ENCODE results near the gene SMNDC1. TPM values are rescaled to one million over a fixed set of nuclear protein-coding genes. Genes with fewer than 3 reads are reported as not detected.

Gene SMNDC1
- total and polyA plus RNA-seq, 4 donors, result 4.9 to 6.8 (median 6.0) TPM

DNA sequence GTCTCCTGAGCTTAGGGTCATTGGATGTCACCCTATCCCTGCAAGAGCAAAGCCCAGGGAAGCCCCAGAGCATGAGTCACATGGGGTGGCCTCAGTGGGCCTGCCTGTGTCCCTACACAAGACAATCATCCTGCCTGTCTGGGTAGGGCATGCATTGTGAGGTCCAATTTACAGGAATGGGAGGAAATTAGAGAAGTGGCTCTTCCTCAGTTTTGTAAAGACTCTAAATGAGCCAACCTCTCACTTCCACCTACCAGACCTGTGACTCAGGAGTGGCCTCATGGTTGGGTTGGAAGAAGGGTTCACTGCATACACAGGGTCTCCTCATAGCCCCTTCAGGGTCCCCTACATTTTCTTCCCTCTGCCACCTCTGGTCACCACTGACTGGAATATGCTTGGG is 43.6 kb upstream of the SMNDC1 start:
- DNase-seq (ENCODE audit: low spot score), result no peak
- H3K4me1 ChIP-seq (ENCODE audit: control insufficient read depth in 4 of 4, insufficient read depth in 4 of 4, low read length in 3 of 4), result no peaks in the 10 kb centered on the region
- TF ChIP-seq RAD21 (IDR thresholded peaks at IDR 0.05) (no peak), HNF4A (conservative IDR thresholded peaks at IDR 0.05) (no peak), TAF1 (conservative IDR thresholded peaks at IDR 0.05) (no peak), GABPA (IDR thresholded peaks at IDR 0.05 in 1 of 2, conservative IDR thresholded peaks at IDR 0.05 in 1 of 2) (no peak), FOXA2 (IDR thresholded peaks at IDR 0.05) (no peak), YY1 (IDR thresholded peaks at IDR 0.05) (no peak), HNF4G (IDR thresholded peaks at IDR 0.05) (no peak)
- TF ChIP-seq, protein P1, sequence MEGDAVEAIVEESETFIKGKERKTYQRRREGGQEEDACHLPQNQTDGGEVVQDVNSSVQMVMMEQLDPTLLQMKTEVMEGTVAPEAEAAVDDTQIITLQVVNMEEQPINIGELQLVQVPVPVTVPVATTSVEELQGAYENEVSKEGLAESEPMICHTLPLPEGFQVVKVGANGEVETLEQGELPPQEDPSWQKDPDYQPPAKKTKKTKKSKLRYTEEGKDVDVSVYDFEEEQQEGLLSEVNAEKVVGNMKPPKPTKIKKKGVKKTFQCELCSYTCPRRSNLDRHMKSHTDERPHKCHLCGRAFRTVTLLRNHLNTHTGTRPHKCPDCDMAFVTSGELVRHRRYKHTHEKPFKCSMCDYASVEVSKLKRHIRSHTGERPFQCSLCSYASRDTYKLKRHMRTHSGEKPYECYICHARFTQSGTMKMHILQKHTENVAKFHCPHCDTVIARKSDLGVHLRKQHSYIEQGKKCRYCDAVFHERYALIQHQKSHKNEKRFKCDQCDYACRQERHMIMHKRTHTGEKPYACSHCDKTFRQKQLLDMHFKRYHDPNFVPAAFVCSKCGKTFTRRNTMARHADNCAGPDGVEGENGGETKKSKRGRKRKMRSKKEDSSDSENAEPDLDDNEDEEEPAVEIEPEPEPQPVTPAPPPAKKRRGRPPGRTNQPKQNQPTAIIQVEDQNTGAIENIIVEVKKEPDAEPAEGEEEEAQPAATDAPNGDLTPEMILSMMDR (IDR thresholded peaks at IDR 0.05; ENCODE audit: low read depth, low read length, missing input control), result no peak
- TF ChIP-seq, protein P2, sequence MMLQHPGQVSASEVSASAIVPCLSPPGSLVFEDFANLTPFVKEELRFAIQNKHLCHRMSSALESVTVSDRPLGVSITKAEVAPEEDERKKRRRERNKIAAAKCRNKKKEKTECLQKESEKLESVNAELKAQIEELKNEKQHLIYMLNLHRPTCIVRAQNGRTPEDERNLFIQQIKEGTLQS (IDR thresholded peaks at IDR 0.05), result no peak
- TF ChIP-seq, protein P3, sequence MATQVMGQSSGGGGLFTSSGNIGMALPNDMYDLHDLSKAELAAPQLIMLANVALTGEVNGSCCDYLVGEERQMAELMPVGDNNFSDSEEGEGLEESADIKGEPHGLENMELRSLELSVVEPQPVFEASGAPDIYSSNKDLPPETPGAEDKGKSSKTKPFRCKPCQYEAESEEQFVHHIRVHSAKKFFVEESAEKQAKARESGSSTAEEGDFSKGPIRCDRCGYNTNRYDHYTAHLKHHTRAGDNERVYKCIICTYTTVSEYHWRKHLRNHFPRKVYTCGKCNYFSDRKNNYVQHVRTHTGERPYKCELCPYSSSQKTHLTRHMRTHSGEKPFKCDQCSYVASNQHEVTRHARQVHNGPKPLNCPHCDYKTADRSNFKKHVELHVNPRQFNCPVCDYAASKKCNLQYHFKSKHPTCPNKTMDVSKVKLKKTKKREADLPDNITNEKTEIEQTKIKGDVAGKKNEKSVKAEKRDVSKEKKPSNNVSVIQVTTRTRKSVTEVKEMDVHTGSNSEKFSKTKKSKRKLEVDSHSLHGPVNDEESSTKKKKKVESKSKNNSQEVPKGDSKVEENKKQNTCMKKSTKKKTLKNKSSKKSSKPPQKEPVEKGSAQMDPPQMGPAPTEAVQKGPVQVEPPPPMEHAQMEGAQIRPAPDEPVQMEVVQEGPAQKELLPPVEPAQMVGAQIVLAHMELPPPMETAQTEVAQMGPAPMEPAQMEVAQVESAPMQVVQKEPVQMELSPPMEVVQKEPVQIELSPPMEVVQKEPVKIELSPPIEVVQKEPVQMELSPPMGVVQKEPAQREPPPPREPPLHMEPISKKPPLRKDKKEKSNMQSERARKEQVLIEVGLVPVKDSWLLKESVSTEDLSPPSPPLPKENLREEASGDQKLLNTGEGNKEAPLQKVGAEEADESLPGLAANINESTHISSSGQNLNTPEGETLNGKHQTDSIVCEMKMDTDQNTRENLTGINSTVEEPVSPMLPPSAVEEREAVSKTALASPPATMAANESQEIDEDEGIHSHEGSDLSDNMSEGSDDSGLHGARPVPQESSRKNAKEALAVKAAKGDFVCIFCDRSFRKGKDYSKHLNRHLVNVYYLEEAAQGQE (IDR thresholded peaks at IDR 0.05), result no peak
- TF ChIP-seq, protein P4, sequence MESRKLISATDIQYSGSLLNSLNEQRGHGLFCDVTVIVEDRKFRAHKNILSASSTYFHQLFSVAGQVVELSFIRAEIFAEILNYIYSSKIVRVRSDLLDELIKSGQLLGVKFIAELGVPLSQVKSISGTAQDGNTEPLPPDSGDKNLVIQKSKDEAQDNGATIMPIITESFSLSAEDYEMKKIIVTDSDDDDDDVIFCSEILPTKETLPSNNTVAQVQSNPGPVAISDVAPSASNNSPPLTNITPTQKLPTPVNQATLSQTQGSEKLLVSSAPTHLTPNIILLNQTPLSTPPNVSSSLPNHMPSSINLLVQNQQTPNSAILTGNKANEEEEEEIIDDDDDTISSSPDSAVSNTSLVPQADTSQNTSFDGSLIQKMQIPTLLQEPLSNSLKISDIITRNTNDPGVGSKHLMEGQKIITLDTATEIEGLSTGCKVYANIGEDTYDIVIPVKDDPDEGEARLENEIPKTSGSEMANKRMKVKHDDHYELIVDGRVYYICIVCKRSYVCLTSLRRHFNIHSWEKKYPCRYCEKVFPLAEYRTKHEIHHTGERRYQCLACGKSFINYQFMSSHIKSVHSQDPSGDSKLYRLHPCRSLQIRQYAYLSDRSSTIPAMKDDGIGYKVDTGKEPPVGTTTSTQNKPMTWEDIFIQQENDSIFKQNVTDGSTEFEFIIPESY (IDR thresholded peaks at IDR 0.05), result no peak
- TF ChIP-seq, protein P5, sequence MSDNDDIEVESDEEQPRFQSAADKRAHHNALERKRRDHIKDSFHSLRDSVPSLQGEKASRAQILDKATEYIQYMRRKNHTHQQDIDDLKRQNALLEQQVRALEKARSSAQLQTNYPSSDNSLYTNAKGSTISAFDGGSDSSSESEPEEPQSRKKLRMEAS (IDR thresholded peaks at IDR 0.05), result no peak

DNA sequence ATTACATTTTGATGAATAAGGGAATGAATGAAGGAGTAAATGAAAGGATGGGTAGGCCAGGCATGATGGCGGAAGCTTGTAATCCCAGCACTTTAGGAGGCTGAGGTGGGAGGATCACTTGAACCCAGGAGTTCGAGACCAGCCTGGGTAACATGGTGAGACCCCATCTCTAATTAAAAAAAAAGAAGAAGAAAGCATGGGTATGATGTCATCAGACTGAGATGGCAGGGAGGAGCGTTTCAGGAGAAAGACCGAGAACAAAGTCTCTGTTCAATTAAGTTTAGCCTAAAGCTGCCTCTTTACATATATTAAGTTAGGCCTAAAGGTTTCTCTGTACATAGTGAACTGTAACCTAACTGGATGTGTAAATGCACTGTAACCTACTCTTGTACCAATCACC is 42.2 kb upstream of the SMNDC1 start:
- Histone ChIP-seq H3K9ac (ENCODE audit: low read depth in 1 of 2, low read length in 2 of 2) (no peak overlapping the region), H3K27me3 (ENCODE audit: control insufficient read depth in 4 of 4, insufficient read depth in 4 of 4, low read length in 3 of 4) (no peaks in the 10 kb centered on the region), H3K4me1 (ENCODE audit: control insufficient read depth in 4 of 4, insufficient read depth in 4 of 4, low read length in 3 of 4) (no peaks in the 10 kb centered on the region), H3K4me3 (ENCODE audit: low read depth in 1 of 3, low read length in 3 of 3) (no peak overlapping the region), H3K36me3 (ENCODE audit: control insufficient read depth in 4 of 4, insufficient read depth in 3 of 4, low read depth in 1 of 4, low read length in 3 of 4) (no peaks in the 10 kb centered on the region), H3K27ac (ENCODE audit: low read depth in 1 of 2, low read length in 2 of 2) (no peak overlapping the region), H3K9me3 (ENCODE audit: control insufficient read depth in 4 of 4, low read length in 3 of 4) (no peaks in the 10 kb centered on the region)
- 96% methylated on average over 4 of the region's 4 CpGs for WGBS
- no peak for DNase-seq (ENCODE audit: low spot score)
- no peak for TF ChIP-seq HNF4G (IDR thresholded peaks at IDR 0.05)
- TF ChIP-seq TAF1 (conservative IDR thresholded peaks at IDR 0.05), result no peak
- TF ChIP-seq, protein P4 (IDR thresholded peaks at IDR 0.05), result no peak
- no peak for TF ChIP-seq GABPA (IDR thresholded peaks at IDR 0.05 in 1 of 2, conservative IDR thresholded peaks at IDR 0.05 in 1 of 2)
- no peak for TF ChIP-seq YY1 (IDR thresholded peaks at IDR 0.05)
- TF ChIP-seq, protein P1 (IDR thresholded peaks at IDR 0.05; ENCODE audit: low read depth, low read length, missing input control), result no peak
- no peak for TF ChIP-seq FOXA1 (IDR thresholded peaks at IDR 0.05)
- TF ChIP-seq, protein P3 (IDR thresholded peaks at IDR 0.05), result no peak
- TF ChIP-seq RXRA (IDR thresholded peaks at IDR 0.05), result no peak
- TF ChIP-seq JUND (IDR thresholded peaks at IDR 0.05), result no peak
- TF ChIP-seq FOXA2 (IDR thresholded peaks at IDR 0.05), result no peak

More for the DNA sequence above, 43.6 kb upstream of the SMNDC1 start:
- no peaks in the 10 kb centered on the region for H3K9me3 ChIP-seq (ENCODE audit: control insufficient read depth in 4 of 4, low read length in 3 of 4)
- H3K36me3 ChIP-seq (ENCODE audit: control insufficient read depth in 4 of 4, insufficient read depth in 3 of 4, low read depth in 1 of 4, low read length in 3 of 4), result no peaks in the 10 kb centered on the region
- H3K9ac ChIP-seq (ENCODE audit: low read depth in 1 of 2, low read length in 2 of 2), result no peak overlapping the region
- no peak overlapping the region for H3K4me3 ChIP-seq (ENCODE audit: low read depth in 1 of 3, low read length in 3 of 3)
- no peak overlapping the region for H3K27ac ChIP-seq (ENCODE audit: low read depth in 1 of 2, low read length in 2 of 2)
- H3K27me3 ChIP-seq (ENCODE audit: control insufficient read depth in 4 of 4, insufficient read depth in 4 of 4, low read length in 3 of 4), result no peaks in the 10 kb centered on the region

Data from liver (tissue), 9 donors.